HEK293T (cell line): ENCODE measurements around the gene CYTH3.

ENCODE experiments used
- ARNT ChIP-seq: fragments of 450-650 bp; IDR thresholded peaks from 2 replicates; pipeline ENCODE4 v1.6.1; 2017; ENCODE audit warnings: mild to moderate bottlenecking
- BHLHE40 ChIP-seq: fragments of 450-650 bp; IDR thresholded peaks from 2 replicates; pipeline ENCODE4 v1.6.1; 2016; ENCODE audit warnings: mild to moderate bottlenecking, moderate library complexity, borderline replicate concordance
- ELF4 ChIP-seq: fragments of 450-650 bp; IDR thresholded peaks from 2 replicates; pipeline ENCODE4 v1.6.1; 2017; ENCODE audit warnings: antibody characterized with exemption
- NFRKB ChIP-seq: fragments of 450-650 bp; IDR thresholded peaks from 2 replicates; pipeline ENCODE4 v1.6.1; 2016; ENCODE audit warnings: mild to moderate bottlenecking, moderate library complexity
- TARDBP ChIP-seq: fragments of 450-650 bp; IDR thresholded peaks from 2 replicates; pipeline ENCODE4 v1.6.1; 2016
- ZNF384 ChIP-seq: fragments of 450-650 bp; IDR thresholded peaks from 2 replicates; pipeline ENCODE4 v1.6.1; 2016

GRCh38 chr7:6218329-6218728, 54.1 kb downstream of the CYTH3 start:
- TF ChIP-seq ELF4 (no peak), ZNF384 (no peak), NFRKB (no peak), BHLHE40 (no peak), TARDBP (no peak), ARNT (no peak)
